ENCODE results near the gene RAD9A.

The RAD9A gene

DNA sequence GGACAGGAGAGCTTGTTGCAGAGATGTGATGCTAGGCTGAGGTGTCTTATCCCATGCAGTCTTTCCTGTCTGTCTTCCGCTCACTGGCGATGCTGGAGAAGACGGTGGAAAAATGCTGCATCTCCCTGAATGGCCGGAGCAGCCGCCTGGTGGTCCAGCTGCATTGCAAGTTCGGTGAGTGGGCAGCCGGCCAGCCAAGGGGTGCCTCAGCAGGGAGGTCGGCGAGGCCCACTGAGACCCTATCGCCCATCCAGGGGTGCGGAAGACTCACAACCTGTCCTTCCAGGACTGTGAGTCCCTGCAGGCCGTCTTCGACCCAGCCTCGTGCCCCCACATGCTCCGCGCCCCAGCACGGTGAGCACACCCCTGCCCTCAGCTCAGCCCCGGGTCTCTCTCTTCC lies 1.7 kb downstream of the RAD9A start:
- Mint-ChIP-seq H3K27ac (no peak overlapping the region), H3K4me1 (peaks cover 55% of the 10 kb centered on the region), H3K4me3 (peak overlapping the region; percentile 86), H3K9me3 (no peaks in the 10 kb centered on the region), H3K27me3 (ENCODE audit: low read depth, poor library complexity) (peaks cover 4% of the 10 kb centered on the region), H3K36me3 (ENCODE audit: low read depth) (peaks cover 13% of the 10 kb centered on the region)
- no peak for TF ChIP-seq CTCF (IDR thresholded peaks at IDR 0.05)
- DNase-seq: no peak

DNA sequence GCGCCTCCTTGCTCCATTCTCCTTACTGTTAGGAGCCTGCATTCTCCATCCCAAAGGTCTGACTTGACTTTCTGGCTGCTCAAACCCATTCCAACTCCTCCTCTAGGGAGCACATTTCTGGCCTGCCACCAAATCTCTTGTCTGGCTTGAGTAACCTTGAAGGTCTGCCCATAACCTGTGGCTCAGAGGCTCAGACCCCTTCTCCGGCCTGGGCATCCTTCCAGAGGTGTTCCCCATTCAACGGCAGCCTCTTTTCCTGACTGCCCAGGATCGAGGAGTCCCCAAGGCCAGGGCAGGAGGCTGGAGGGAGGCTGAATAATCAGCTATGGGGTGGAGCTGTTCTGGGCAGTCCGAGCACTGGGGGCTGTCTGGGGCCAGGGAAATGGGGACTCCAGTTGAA lies 2.2 kb downstream of the RAD9A start:
- peaks cover 13% of the 10 kb centered on the region for H3K36me3 Mint-ChIP-seq (ENCODE audit: low read depth)
- H3K4me3 Mint-ChIP-seq: peak overlapping the region; percentile 68
- TF ChIP-seq CTCF (IDR thresholded peaks at IDR 0.05): no peak
- DNase-seq: no peak
- no peak overlapping the region for H3K27ac Mint-ChIP-seq
- peaks cover 4% of the 10 kb centered on the region for H3K27me3 Mint-ChIP-seq (ENCODE audit: low read depth, poor library complexity)
- peaks cover 54% of the 10 kb centered on the region for H3K4me1 Mint-ChIP-seq
- H3K9me3 Mint-ChIP-seq: no peaks in the 10 kb centered on the region

DNA sequence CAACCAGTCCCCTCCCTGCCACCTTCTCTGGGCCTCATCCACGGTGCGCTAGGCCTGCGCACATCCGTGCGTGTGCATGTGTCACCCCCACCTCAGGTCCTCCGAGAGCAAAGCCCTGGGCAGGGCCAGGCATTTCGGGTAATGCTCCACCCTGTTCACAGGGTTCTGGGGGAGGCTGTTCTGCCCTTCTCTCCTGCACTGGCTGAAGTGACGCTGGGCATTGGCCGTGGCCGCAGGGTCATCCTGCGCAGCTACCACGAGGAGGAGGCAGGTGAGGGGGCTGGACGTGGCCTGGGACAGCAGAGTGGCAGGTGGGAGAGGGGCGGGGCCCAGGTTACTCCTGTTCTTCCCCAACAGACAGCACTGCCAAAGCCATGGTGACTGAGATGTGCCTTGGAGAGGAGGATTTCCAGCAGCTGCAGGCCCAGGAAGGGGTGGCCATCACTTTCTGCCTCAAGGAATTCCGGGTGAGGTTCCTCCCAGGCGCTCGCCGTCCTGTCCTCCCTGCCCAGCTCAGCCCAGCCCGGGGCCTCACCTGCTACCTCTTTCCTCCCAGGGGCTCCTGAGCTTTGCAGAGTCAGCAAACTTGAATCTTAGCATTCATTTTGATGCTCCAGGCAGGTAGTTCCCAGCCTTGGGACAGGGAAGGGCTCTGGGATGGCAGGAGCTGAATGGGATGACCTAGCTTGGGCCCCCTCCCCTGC lies 3.9 kb downstream of the RAD9A start:
- H3K27ac Mint-ChIP-seq: no peak overlapping the region
- H3K36me3 Mint-ChIP-seq (ENCODE audit: low read depth): peaks cover 13% of the 10 kb centered on the region
- H3K4me3 Mint-ChIP-seq: no peak overlapping the region
- peaks cover 4% of the 10 kb centered on the region for H3K27me3 Mint-ChIP-seq (ENCODE audit: low read depth, poor library complexity)
- no peak for DNase-seq
- H3K4me1 Mint-ChIP-seq: peaks cover 53% of the 10 kb centered on the region
- TF ChIP-seq CTCF (IDR thresholded peaks at IDR 0.05): no peak
- no peaks in the 10 kb centered on the region for H3K9me3 Mint-ChIP-seq

GRCh38 chr11:67396259-67396581 lies 4.4 kb downstream of the RAD9A start:
- Mint-ChIP-seq H3K27ac (peak overlapping the region; percentile 66), H3K4me1 (peaks cover 50% of the 10 kb centered on the region), H3K9me3 (no peaks in the 10 kb centered on the region), H3K4me3 (no peak overlapping the region), H3K27me3 (ENCODE audit: low read depth, poor library complexity) (peaks cover 4% of the 10 kb centered on the region), H3K36me3 (ENCODE audit: low read depth) (peaks cover 13% of the 10 kb centered on the region)
- DNase-seq: no peak
- TF ChIP-seq CTCF (IDR thresholded peaks at IDR 0.05): no peak

GRCh38 chr11:67396587-67397389 lies 5.0 kb downstream of the RAD9A start:
- peaks cover 13% of the 10 kb centered on the region for H3K36me3 Mint-ChIP-seq (ENCODE audit: low read depth)
- H3K4me1 Mint-ChIP-seq: peaks cover 47% of the 10 kb centered on the region
- TF ChIP-seq CTCF (IDR thresholded peaks at IDR 0.05): no peak
- no peaks in the 10 kb centered on the region for H3K9me3 Mint-ChIP-seq
- peak overlapping the region; percentile 88 for H3K27ac Mint-ChIP-seq
- DNase-seq: no peak
- peaks cover 4% of the 10 kb centered on the region for H3K27me3 Mint-ChIP-seq (ENCODE audit: low read depth, poor library complexity)
- no peak overlapping the region for H3K4me3 Mint-ChIP-seq

All from nephron progenitor cell (in vitro differentiated cells).